Body of pancreas (tissue), 4 donors: ENCODE results near the gene DTNBP1.

ENCODE experiments used
- POLR2A ChIP-seq, 3 donors: fragments of 450-650 bp; IDR thresholded peaks; one replicate each; pipeline ENCODE4 v1.6.1; 2016; ENCODE audit warnings: antibody characterized with exemption in 3 of 3, mild to moderate bottlenecking in 2 of 3
- TF ChIP-seq, protein P1 (sequence below), 7 experiments: fragments of 450-650 bp in 4 of 7; fragments of 200-600 bp in 3 of 7; sonication (generic) in 3 of 7; IDR thresholded peaks; one replicate each; pipeline ENCODE4 v1.5.1; 2016 to 2019; ENCODE audit warnings: antibody characterized with exemption in 7 of 7

DNA sequence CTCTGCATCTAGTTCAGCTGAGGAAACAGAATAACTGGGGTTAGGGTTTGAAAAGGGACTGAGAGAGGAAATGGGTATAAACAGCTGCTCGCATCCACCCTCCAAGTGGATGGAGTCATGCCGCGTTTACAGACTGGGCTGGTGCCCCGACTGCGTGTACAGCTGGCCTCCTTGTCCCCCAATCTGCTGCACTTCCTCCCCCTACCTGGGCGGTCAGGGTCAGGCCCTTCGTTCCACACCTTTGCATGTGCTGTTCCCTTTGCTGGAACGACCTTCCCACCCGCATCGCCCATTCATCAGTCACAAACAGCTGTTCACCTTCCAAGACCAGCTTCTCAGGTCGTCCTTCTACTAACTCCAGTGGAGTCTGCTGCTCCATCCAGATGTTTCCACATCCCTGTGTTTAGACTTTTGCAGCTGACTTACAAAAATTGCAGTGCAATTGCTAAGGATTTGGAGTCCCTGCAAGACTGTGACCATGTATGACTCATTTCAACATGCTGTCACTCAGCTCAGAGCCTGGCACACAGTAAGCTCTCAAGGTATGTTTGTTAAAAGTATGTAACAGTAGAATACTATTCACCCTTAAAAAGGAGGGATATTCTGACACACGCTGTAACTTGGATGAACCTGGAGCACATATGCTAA is 129.3 kb downstream of the DTNBP1 start:
- TF ChIP-seq, protein P1, sequence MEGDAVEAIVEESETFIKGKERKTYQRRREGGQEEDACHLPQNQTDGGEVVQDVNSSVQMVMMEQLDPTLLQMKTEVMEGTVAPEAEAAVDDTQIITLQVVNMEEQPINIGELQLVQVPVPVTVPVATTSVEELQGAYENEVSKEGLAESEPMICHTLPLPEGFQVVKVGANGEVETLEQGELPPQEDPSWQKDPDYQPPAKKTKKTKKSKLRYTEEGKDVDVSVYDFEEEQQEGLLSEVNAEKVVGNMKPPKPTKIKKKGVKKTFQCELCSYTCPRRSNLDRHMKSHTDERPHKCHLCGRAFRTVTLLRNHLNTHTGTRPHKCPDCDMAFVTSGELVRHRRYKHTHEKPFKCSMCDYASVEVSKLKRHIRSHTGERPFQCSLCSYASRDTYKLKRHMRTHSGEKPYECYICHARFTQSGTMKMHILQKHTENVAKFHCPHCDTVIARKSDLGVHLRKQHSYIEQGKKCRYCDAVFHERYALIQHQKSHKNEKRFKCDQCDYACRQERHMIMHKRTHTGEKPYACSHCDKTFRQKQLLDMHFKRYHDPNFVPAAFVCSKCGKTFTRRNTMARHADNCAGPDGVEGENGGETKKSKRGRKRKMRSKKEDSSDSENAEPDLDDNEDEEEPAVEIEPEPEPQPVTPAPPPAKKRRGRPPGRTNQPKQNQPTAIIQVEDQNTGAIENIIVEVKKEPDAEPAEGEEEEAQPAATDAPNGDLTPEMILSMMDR (IDR thresholded peaks at IDR 0.05), result no peak
- no peak for TF ChIP-seq POLR2A (IDR thresholded peaks at IDR 0.05)
